Measurements from ENCODE around the gene EN1. TPM values are rescaled to one million over a fixed set of nuclear protein-coding genes. Genes with fewer than 3 reads are reported as not detected.

Gene EN1
- total RNA-seq, 1 experiment from 2014 or later, result not detected

- ATAC-seq, result no peak
- H2AFZ ChIP-seq (ENCODE audit: low read depth, low read length, poor library complexity, severe bottlenecking), result no peak overlapping the region
- no peak for DNase-seq (ENCODE audit: low read depth, low spot score)
- H3K27ac ChIP-seq (ENCODE audit: low read depth, low read length), result no peak overlapping the region
- no peaks in the 10 kb centered on the region for H3K36me3 ChIP-seq (ENCODE audit: control insufficient read depth in 1 of 2, insufficient read depth in 2 of 2, low read length in 2 of 2)
- no TSS peak for BruUV-seq (replicated peaks)
- no peaks in the 10 kb centered on the region for H3K9me3 ChIP-seq (ENCODE audit: control insufficient read depth in 1 of 2, insufficient read depth in 1 of 2, low read depth in 1 of 2, low read length in 2 of 2)
- no peak overlapping the region for H3K9ac ChIP-seq (ENCODE audit: low read length)
- TF ChIP-seq CTCF (IDR thresholded peaks at IDR 0.05 in 2 of 3, conservative IDR thresholded peaks at IDR 0.05 in 1 of 3; ENCODE audit: borderline replicate concordance in 1 of 3, insufficient read depth in 1 of 3, low read depth in 2 of 3, low read length in 2 of 3) (no peak), CBX3 (IDR thresholded peaks at IDR 0.05; ENCODE audit: low read depth) (no peak), TCF7L2 (IDR thresholded peaks at IDR 0.05; ENCODE audit: borderline replicate concordance, extremely low read depth, insufficient read depth, insufficient read length) (no peak), ELF1 (IDR thresholded peaks at IDR 0.05; ENCODE audit: borderline replicate concordance, low read depth) (no peak), POLR2A (IDR thresholded peaks at IDR 0.05; ENCODE audit: borderline replicate concordance, extremely low read depth, insufficient read depth, insufficient read length) (no peak), ZNF274 (IDR thresholded peaks at IDR 0.05; ENCODE audit: low read depth, low read length) (no peak), ZFX (IDR thresholded peaks at IDR 0.05) (no peak), RAD21 (IDR thresholded peaks at IDR 0.05; ENCODE audit: low read depth) (no peak)
- H3K4me2 ChIP-seq (ENCODE audit: low read length), result no peak overlapping the region
- no peaks in the 10 kb centered on the region for H3K27me3 ChIP-seq (ENCODE audit: insufficient read depth, low read length)
- ChIA-PET POLR2A (no interaction called here), RAD21 (ENCODE audit: low non-redundant PET in 1 of 2, low total read pairs in 2 of 2, uncharacterized antibody in 2 of 2, unreplicated experiment in 2 of 2) (no interaction called here), CTCF (no interaction called here)
- H3K79me2 ChIP-seq (ENCODE audit: insufficient read depth, low read length), result no peaks in the 10 kb centered on the region
- no peaks in the 10 kb centered on the region for H3K4me1 ChIP-seq (ENCODE audit: control insufficient read depth in 1 of 2, insufficient read depth in 2 of 2, low read length in 2 of 2)
- no peaks in the 10 kb centered on the region for H3K9me2 ChIP-seq (ENCODE audit: insufficient read depth)
- no peak overlapping the region for H3K4me3 ChIP-seq (replicated peaks in 1 of 2; ENCODE audit: low read depth in 1 of 2, low read length in 2 of 2)
- intact Hi-C loops (cut with micrococcal nuclease), result no loop called here
- no peaks in the 10 kb centered on the region for H4K20me1 ChIP-seq (ENCODE audit: insufficient read depth)
Observed at GRCh38 chr2:118836411-118836930, 11.0 kb downstream of the EN1 start.
